ENCODE results near the gene MCM3.

The MCM3 gene

DNA sequence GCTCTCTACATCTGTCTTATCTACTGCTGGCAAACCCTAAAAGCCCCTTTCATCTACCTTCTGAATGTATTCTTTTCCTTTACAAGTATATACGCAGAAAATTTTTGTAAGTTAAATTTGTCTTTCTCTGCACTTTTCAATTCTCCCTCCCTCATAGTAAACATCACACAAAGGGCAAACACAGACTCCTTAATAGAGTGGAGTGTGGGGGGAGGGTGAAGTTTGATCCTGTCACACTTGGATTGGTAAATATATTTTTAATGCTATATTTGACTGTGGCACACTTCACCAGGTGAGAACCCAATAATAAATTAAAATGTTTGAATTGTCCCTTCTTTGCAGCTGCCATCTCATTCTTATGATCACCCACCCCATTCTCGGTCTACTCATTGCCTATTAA lies 44.2 kb upstream of the MCM3 start:
- no peak for TF ChIP-seq TAF1 (IDR thresholded peaks at IDR 0.05; ENCODE audit: borderline replicate concordance, insufficient read depth, low read length)
- no peak for TF ChIP-seq POLR2AphosphoS5 (IDR thresholded peaks at IDR 0.05; ENCODE audit: low read depth, low read length)
- no peak for TF ChIP-seq SIN3A (IDR thresholded peaks at IDR 0.05; ENCODE audit: borderline replicate concordance, insufficient read depth, low read length)
- no peak for TF ChIP-seq FOXP2 (optimal IDR thresholded peaks at IDR 0.05; ENCODE audit: borderline replicate concordance, extremely low read depth, extremely low read length, insufficient read depth)
- TF ChIP-seq, protein P1, sequence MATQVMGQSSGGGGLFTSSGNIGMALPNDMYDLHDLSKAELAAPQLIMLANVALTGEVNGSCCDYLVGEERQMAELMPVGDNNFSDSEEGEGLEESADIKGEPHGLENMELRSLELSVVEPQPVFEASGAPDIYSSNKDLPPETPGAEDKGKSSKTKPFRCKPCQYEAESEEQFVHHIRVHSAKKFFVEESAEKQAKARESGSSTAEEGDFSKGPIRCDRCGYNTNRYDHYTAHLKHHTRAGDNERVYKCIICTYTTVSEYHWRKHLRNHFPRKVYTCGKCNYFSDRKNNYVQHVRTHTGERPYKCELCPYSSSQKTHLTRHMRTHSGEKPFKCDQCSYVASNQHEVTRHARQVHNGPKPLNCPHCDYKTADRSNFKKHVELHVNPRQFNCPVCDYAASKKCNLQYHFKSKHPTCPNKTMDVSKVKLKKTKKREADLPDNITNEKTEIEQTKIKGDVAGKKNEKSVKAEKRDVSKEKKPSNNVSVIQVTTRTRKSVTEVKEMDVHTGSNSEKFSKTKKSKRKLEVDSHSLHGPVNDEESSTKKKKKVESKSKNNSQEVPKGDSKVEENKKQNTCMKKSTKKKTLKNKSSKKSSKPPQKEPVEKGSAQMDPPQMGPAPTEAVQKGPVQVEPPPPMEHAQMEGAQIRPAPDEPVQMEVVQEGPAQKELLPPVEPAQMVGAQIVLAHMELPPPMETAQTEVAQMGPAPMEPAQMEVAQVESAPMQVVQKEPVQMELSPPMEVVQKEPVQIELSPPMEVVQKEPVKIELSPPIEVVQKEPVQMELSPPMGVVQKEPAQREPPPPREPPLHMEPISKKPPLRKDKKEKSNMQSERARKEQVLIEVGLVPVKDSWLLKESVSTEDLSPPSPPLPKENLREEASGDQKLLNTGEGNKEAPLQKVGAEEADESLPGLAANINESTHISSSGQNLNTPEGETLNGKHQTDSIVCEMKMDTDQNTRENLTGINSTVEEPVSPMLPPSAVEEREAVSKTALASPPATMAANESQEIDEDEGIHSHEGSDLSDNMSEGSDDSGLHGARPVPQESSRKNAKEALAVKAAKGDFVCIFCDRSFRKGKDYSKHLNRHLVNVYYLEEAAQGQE (IDR thresholded peaks at IDR 0.05; ENCODE audit: insufficient read depth in 1 of 2, low read depth in 2 of 2, low read length in 2 of 2), result no peak

DNA sequence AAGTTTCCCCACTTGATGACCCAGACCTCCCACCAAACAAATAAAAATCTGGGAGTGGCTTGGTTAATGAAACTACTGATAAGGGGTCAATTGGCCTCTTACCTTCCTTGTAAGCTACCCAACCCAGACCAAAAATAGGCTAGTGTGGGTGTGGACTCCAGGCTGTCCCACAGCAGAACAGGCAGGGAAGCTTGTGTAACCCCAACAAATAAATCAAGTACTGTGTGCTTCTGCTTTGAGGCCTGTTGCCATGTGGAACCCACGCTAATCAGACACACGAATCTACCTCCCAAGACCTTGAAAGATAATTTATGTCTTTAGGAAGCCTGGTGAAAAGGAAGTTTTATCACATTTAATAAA lies 43.7 kb upstream of the MCM3 start:
- TF ChIP-seq, protein P1 (IDR thresholded peaks at IDR 0.05; ENCODE audit: insufficient read depth in 1 of 2, low read depth in 2 of 2, low read length in 2 of 2), result no peak
- no peak for TF ChIP-seq FOXP2 (optimal IDR thresholded peaks at IDR 0.05; ENCODE audit: borderline replicate concordance, extremely low read depth, extremely low read length, insufficient read depth)
- TF ChIP-seq SIN3A (IDR thresholded peaks at IDR 0.05; ENCODE audit: borderline replicate concordance, insufficient read depth, low read length), result no peak
- TF ChIP-seq TAF1 (IDR thresholded peaks at IDR 0.05; ENCODE audit: borderline replicate concordance, insufficient read depth, low read length), result no peak
- no peak for TF ChIP-seq POLR2AphosphoS5 (IDR thresholded peaks at IDR 0.05; ENCODE audit: low read depth, low read length)

DNA sequence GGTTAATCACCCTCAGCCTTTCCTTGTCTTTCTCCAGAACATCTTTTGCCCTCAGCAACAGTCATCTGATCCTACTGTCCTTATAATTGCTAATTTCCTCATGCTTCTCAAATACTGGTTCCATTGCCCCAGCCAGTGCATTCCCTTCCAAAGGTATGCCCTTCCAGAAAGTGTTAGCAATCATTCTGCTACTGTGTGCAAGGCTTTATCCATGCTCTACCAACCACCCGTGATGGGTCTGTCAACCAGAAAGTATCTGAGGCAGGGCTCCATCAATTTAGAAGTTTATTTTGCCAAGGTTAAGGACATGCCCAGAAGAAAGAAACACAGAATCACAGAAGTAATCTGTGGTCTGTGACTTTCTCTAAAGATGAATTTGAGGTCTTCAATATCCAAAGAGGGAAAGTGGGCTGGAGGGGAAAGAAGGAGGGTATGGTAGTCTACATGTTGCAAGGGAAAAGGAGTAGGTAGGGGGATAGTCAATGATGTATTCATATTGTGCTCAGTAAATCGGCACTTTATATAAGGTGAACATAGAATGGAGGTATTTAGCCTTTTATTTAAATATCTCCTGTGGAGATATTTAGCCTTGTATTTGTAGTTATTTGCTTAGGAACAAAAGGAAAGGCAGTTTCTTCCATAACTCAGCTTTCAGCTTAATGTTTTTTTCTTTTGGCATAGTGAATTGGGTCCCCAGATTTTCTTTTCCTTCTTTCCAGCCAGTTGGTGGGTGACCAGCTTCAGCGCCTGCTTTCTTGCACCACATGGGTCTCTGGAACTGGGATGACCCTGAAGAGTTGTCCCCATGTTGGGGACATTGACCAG lies 42.2 kb upstream of the MCM3 start:
- TF ChIP-seq FOXP2 (optimal IDR thresholded peaks at IDR 0.05; ENCODE audit: borderline replicate concordance, extremely low read depth, extremely low read length, insufficient read depth), result no peak
- no peak for TF ChIP-seq SIN3A (IDR thresholded peaks at IDR 0.05; ENCODE audit: borderline replicate concordance, insufficient read depth, low read length)
- TF ChIP-seq POLR2AphosphoS5 (IDR thresholded peaks at IDR 0.05; ENCODE audit: low read depth, low read length), result no peak
- no peak for TF ChIP-seq TAF1 (IDR thresholded peaks at IDR 0.05; ENCODE audit: borderline replicate concordance, insufficient read depth, low read length)
- TF ChIP-seq, protein P1 (IDR thresholded peaks at IDR 0.05; ENCODE audit: insufficient read depth in 1 of 2, low read depth in 2 of 2, low read length in 2 of 2), result no peak

DNA sequence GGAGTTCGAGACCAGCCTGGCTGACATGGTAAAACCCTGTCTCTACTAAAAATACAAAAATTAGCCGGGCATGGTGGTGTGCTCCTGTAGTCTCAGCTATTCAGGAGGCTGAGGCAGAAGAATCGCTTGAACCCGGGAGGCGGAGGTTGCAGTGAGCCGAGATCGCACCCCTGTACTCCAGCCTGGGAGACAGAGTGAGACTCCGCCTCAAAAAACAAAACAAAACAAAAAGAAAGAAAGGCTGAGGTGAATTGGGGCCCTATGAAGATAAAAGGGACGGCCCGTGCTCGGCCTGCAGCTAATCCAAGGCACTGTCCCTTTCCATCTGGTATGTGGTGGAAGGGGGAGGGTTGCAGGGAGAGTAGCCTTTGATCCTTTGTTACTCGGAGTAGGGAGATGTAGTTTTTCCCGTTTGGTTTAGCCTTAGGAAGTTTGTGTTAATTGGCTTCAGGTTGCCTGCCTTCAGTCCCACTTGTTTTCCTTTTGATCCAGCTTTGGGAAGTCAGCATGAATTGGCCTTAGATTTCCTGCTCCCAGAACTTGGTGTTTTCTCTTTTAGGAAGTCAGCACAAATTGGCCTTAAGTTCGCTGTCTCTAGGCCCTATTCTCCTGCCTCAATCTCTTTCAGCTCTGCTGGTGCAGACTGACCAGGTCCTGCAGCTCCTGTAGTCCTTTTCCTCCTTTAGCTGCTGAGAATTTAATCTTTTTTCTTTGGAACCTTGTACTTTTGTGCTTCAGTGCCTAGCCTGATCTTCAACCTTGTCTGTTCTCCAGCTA lies 41.3 kb upstream of the MCM3 start:
- TF ChIP-seq TAF1 (IDR thresholded peaks at IDR 0.05; ENCODE audit: borderline replicate concordance, insufficient read depth, low read length), result no peak
- TF ChIP-seq, protein P1 (IDR thresholded peaks at IDR 0.05; ENCODE audit: insufficient read depth in 1 of 2, low read depth in 2 of 2, low read length in 2 of 2), result 0 out of 4 replicates have a peak, but pooled peaks of 1 of the 2 experiments have one; percentile 11

Data from PFSK-1 (cell line).